Nephron progenitor cell (in vitro differentiated cells): ENCODE results near the gene SLC25A23.
A peak's percentile ranks its signal among the peaks of the same experiment; 100 is the strongest.

Experiments
- DNase-seq: peaks from one replicate; pipeline ENCODE4 v3.0.0; 2021
- H3K27ac Mint-ChIP-seq: 2 replicates; pipeline ENCODE4 v1.8.0; 2021; ENCODE audit warnings: mild to moderate bottlenecking, moderate library complexity, mixed read lengths
- H3K27me3 Mint-ChIP-seq: 2 replicates; pipeline ENCODE4 v1.8.0; 2021; ENCODE audit warnings: mild to moderate bottlenecking, low read depth, mixed read lengths; ENCODE audit not compliant: poor library complexity
- H3K36me3 Mint-ChIP-seq: 2 replicates; pipeline ENCODE4 v1.8.0; 2021; ENCODE audit warnings: low read depth, mixed read lengths
- H3K4me1 Mint-ChIP-seq: 2 replicates; pipeline ENCODE4 v1.8.0; 2021; ENCODE audit warnings: mixed read lengths
- H3K4me3 Mint-ChIP-seq: 2 replicates; pipeline ENCODE4 v1.8.0; 2021; ENCODE audit warnings: mild to moderate bottlenecking, moderate library complexity, mixed read lengths
- H3K9me3 Mint-ChIP-seq: 2 replicates; pipeline ENCODE4 v1.8.0; 2021; ENCODE audit warnings: mild to moderate bottlenecking, moderate library complexity, mixed read lengths
- CTCF ChIP-seq: fragments of 200-600 bp; sonication (generic); IDR thresholded peaks from 2 replicates; pipeline ENCODE4 v1.5.0; 2021; ENCODE audit warnings: antibody characterized with exemption

Gene SLC25A23

GRCh38 chr19:6417713-6418561, 41.7 kb downstream of the SLC25A23 start:
- peak; percentile 42 for DNase-seq
- Mint-ChIP-seq H3K36me3 (peaks cover 54% of the 10 kb centered on the region), H3K4me3 (no peak overlapping the region), H3K27ac (no peak overlapping the region), H3K4me1 (peaks cover 43% of the 10 kb centered on the region), H3K27me3 (no peaks in the 10 kb centered on the region), H3K9me3 (no peaks in the 10 kb centered on the region)
- TF ChIP-seq CTCF, result peak; percentile 16

- DNase-seq, result no peak
- no peak for TF ChIP-seq CTCF
- H3K4me1 Mint-ChIP-seq, result peaks cover 32% of the 10 kb centered on the region
- no peaks in the 10 kb centered on the region for H3K9me3 Mint-ChIP-seq
- H3K27me3 Mint-ChIP-seq, result no peaks in the 10 kb centered on the region
- no peak overlapping the region for H3K27ac Mint-ChIP-seq
- H3K4me3 Mint-ChIP-seq, result no peak overlapping the region
- H3K36me3 Mint-ChIP-seq, result peaks cover 45% of the 10 kb centered on the region
Measured at GRCh38 chr19:6416658-6417405, 42.8 kb downstream of the SLC25A23 start.

GRCh38 chr19:6415591-6416190, 43.9 kb downstream of the SLC25A23 start:
- H3K9me3 Mint-ChIP-seq, result no peaks in the 10 kb centered on the region
- TF ChIP-seq CTCF, result no peak
- peaks cover 39% of the 10 kb centered on the region for H3K36me3 Mint-ChIP-seq

GRCh38 chr19:6414793-6415590, 44.6 kb downstream of the SLC25A23 start:
- no peak overlapping the region for H3K4me3 Mint-ChIP-seq
- no peaks in the 10 kb centered on the region for H3K9me3 Mint-ChIP-seq
- no peak for TF ChIP-seq CTCF
- H3K4me1 Mint-ChIP-seq, result peaks cover 14% of the 10 kb centered on the region
- no peaks in the 10 kb centered on the region for H3K27me3 Mint-ChIP-seq
- H3K27ac Mint-ChIP-seq, result peak overlapping the region; percentile 97
- H3K36me3 Mint-ChIP-seq, result peaks cover 34% of the 10 kb centered on the region
- DNase-seq, result no peak

More at GRCh38 chr19:6415591-6416190, 43.9 kb downstream of the SLC25A23 start:
- H3K27me3 Mint-ChIP-seq, result no peaks in the 10 kb centered on the region
- DNase-seq, result no peak
- peaks cover 21% of the 10 kb centered on the region for H3K4me1 Mint-ChIP-seq
- H3K4me3 Mint-ChIP-seq, result no peak overlapping the region
- H3K27ac Mint-ChIP-seq, result no peak overlapping the region

- peak overlapping the region; percentile 97 for H3K27ac Mint-ChIP-seq
- peaks cover 10% of the 10 kb centered on the region for H3K4me1 Mint-ChIP-seq
- DNase-seq, result no peak
- peaks cover 24% of the 10 kb centered on the region for H3K36me3 Mint-ChIP-seq
- no peaks in the 10 kb centered on the region for H3K9me3 Mint-ChIP-seq
- TF ChIP-seq CTCF, result no peak
- no peak overlapping the region for H3K4me3 Mint-ChIP-seq
- H3K27me3 Mint-ChIP-seq, result no peaks in the 10 kb centered on the region
Measured at GRCh38 chr19:6413721-6414643, 45.6 kb downstream of the SLC25A23 start.
